HEK293 (cell line): ENCODE measurements around the gene ZNRF1.

ENCODE experiments used
- CTCF ChIA-PET: fragments of 350-600 bp; formaldehyde crosslinking; extraction: SDS; loops from one replicate; lab custom pipeline; 2021; ENCODE audit warnings: antibody characterized with exemption; lab: Yijun Ruan, JAX
- POLR2A ChIA-PET: fragments of 300-600 bp; formaldehyde crosslinking; extraction: SDS; loops from one replicate; lab custom pipeline; 2020; ENCODE audit warnings: antibody characterized with exemption, inconsistent platforms; lab: Yijun Ruan, JAX
- H3K27ac ChIP-seq: fragments of 200-500 bp; sonication (Bioruptor generic); 2 replicates; pipeline ENCODE4 v1.5.1; 2014; ENCODE audit warnings: low read depth, low read length, control low read depth, inconsistent platforms; ENCODE audit errors: extremely low read depth
- H3K36me3 ChIP-seq, 2 experiments: fragments of 200-500 bp in 1 of 2; sonication (Bioruptor generic) in 1 of 2; 1 replicate in 1 of 2; 2 replicates in 1 of 2; pipeline ENCODE4 v1.5.1; 2014 to 2017; ENCODE audit warnings: inconsistent platforms in 2 of 2, low read length in 2 of 2; ENCODE audit not compliant: control insufficient read depth in 2 of 2, insufficient read depth in 1 of 2
- H3K4me1 ChIP-seq: fragments of 200-500 bp; sonication (Bioruptor generic); 2 replicates; pipeline ENCODE4 v1.5.1; 2014; ENCODE audit warnings: mild to moderate bottlenecking, low read length, inconsistent platforms; ENCODE audit not compliant: control insufficient read depth, insufficient read depth
- H3K4me3 ChIP-seq: 2 replicates; pipeline ENCODE4 v1.5.1; 2011; ENCODE audit warnings: low read depth, mild to moderate bottlenecking, control low read depth, low read length, moderate library complexity
- H3K9me3 ChIP-seq: fragments of 200-500 bp; sonication (Bioruptor generic); 2 replicates; pipeline ENCODE4 v1.5.1; 2014; ENCODE audit warnings: low read depth, low read length, inconsistent platforms; ENCODE audit not compliant: control insufficient read depth, insufficient read depth
- MYNN ChIP-seq: fragments of 450-650 bp; formaldehyde crosslinking; IDR thresholded peaks from 2 replicates; pipeline ENCODE4 v1.5.1; 2016; ENCODE audit warnings: missing biosample characterization, missing genetic modification characterization, borderline replicate concordance
- SALL2 ChIP-seq: fragments of 450-650 bp; formaldehyde crosslinking; IDR thresholded peaks from 2 replicates; pipeline ENCODE4 v1.5.0; 2017; ENCODE audit warnings: missing biosample characterization, mild to moderate bottlenecking, missing genetic modification characterization, borderline replicate concordance
- WT1 ChIP-seq: fragments of 450-650 bp; formaldehyde crosslinking; IDR thresholded peaks from 2 replicates; pipeline ENCODE4 v1.5.1; 2016; ENCODE audit warnings: missing biosample characterization, missing genetic modification characterization
- ZFP37 ChIP-seq: fragments of 450-650 bp; formaldehyde crosslinking; IDR thresholded peaks from 2 replicates; pipeline ENCODE4 v1.5.1; 2016; ENCODE audit warnings: missing biosample characterization, missing genetic modification characterization
- ZIC2 ChIP-seq: fragments of 450-650 bp; formaldehyde crosslinking; IDR thresholded peaks from 2 replicates; pipeline ENCODE4 v1.5.1; 2016; ENCODE audit warnings: missing biosample characterization, missing genetic modification characterization
- ZNF114 ChIP-seq: fragments of 450-650 bp; formaldehyde crosslinking; IDR thresholded peaks from 2 replicates; pipeline ENCODE4 v1.5.0; 2017; ENCODE audit warnings: missing biosample characterization, missing genetic modification characterization
- ZNF174 ChIP-seq: fragments of 450-650 bp; formaldehyde crosslinking; IDR thresholded peaks from 2 replicates; pipeline ENCODE4 v1.5.0; 2017; ENCODE audit warnings: missing biosample characterization, mild to moderate bottlenecking, missing genetic modification characterization
- ZNF202 ChIP-seq: fragments of 450-650 bp; formaldehyde crosslinking; IDR thresholded peaks from 2 replicates; pipeline ENCODE4 v1.5.1; 2016; ENCODE audit warnings: missing biosample characterization, missing genetic modification characterization, borderline replicate concordance
- ZNF221 ChIP-seq: fragments of 450-650 bp; formaldehyde crosslinking; IDR thresholded peaks from 2 replicates; pipeline ENCODE4 v1.5.1; 2017; ENCODE audit warnings: missing biosample characterization, missing genetic modification characterization, borderline replicate concordance
- ZNF366 ChIP-seq: fragments of 450-650 bp; formaldehyde crosslinking; conservative IDR thresholded peaks from 2 replicates; pipeline ENCODE4 v1.5.1; 2016; ENCODE audit warnings: missing biosample characterization, missing genetic modification characterization
- ZNF404 ChIP-seq: fragments of 450-650 bp; formaldehyde crosslinking; IDR thresholded peaks from 2 replicates; pipeline ENCODE4 v1.5.1; 2017; ENCODE audit warnings: missing biosample characterization, missing genetic modification characterization
- ZNF433 ChIP-seq: fragments of 450-650 bp; formaldehyde crosslinking; IDR thresholded peaks from 2 replicates; pipeline ENCODE4 v1.5.1; 2016; ENCODE audit warnings: missing biosample characterization, missing genetic modification characterization, low read depth
- TF ChIP-seq, protein P1 (sequence below): fragments of 450-650 bp; formaldehyde crosslinking; IDR thresholded peaks from 2 replicates; pipeline ENCODE4 v1.5.1; 2017; ENCODE audit warnings: missing biosample characterization, missing genetic modification characterization
- TF ChIP-seq, protein P2 (sequence below): fragments of 450-650 bp; formaldehyde crosslinking; IDR thresholded peaks from 2 replicates; pipeline ENCODE4 v1.5.1; 2016; ENCODE audit warnings: missing biosample characterization, missing genetic modification characterization
- TF ChIP-seq, protein P3 (sequence below): fragments of 450-650 bp; formaldehyde crosslinking; IDR thresholded peaks from 2 replicates; pipeline ENCODE4 v1.5.1; 2016; ENCODE audit warnings: missing biosample characterization, missing genetic modification characterization
- TF ChIP-seq, protein P4 (sequence below): fragments of 450-650 bp; formaldehyde crosslinking; IDR thresholded peaks from 2 replicates; pipeline ENCODE4 v1.5.1; 2016; ENCODE audit warnings: missing biosample characterization, missing genetic modification characterization
- TF ChIP-seq, protein P5 (sequence below): fragments of 450-650 bp; formaldehyde crosslinking; optimal IDR thresholded peaks from 2 replicates; pipeline ENCODE3; 2016; ENCODE audit warnings: missing biosample characterization, mild to moderate bottlenecking, missing genetic modification characterization
- TF ChIP-seq, protein P6 (sequence below): fragments of 450-650 bp; formaldehyde crosslinking; IDR thresholded peaks from 2 replicates; pipeline ENCODE4; 2016; ENCODE audit warnings: missing biosample characterization, missing genetic modification characterization
- TF ChIP-seq, protein P7 (sequence below): fragments of 450-650 bp; formaldehyde crosslinking; IDR thresholded peaks from 2 replicates; pipeline ENCODE4 v1.5.1; 2016; ENCODE audit warnings: missing biosample characterization, missing genetic modification characterization

The ZNRF1 gene

DNA sequence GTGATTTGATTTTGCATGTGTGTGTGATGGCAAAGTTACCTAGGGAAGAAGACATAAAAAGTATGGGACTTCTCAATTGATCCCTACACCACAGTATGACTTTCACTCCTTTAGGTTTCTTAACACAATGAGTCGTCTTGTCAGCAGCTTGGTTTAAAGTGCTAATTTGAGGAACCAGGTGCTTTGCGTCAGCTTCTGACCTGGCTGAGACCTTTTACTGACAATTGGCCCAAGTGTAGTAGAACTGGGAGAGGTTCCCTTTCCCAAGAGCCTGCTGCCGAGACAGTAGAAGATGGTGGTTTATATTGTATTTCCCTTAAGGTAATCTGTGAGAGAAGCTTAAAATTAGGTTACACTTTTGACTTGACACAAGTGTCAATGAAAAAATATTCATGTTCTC lies 62.8 kb downstream of the ZNRF1 start:
- POLR2A ChIA-PET: no interaction called here
- no peak overlapping the region for H3K4me3 ChIP-seq
- no peak overlapping the region for H3K27ac ChIP-seq
- H3K36me3 ChIP-seq: no peaks in the 10 kb centered on the region
- no peaks in the 10 kb centered on the region for H3K9me3 ChIP-seq
- TF ChIP-seq ZIC2: no peak
- TF ChIP-seq SALL2 (tag by site-specific recombination): no peak
- CTCF ChIA-PET: interaction anchor here (1.1 kb wide), 1 partner anchor 19 kb away, joined by 3 read pairs; no protein-coding TSS in a partner anchor
- H3K4me1 ChIP-seq: no peaks in the 10 kb centered on the region

DNA sequence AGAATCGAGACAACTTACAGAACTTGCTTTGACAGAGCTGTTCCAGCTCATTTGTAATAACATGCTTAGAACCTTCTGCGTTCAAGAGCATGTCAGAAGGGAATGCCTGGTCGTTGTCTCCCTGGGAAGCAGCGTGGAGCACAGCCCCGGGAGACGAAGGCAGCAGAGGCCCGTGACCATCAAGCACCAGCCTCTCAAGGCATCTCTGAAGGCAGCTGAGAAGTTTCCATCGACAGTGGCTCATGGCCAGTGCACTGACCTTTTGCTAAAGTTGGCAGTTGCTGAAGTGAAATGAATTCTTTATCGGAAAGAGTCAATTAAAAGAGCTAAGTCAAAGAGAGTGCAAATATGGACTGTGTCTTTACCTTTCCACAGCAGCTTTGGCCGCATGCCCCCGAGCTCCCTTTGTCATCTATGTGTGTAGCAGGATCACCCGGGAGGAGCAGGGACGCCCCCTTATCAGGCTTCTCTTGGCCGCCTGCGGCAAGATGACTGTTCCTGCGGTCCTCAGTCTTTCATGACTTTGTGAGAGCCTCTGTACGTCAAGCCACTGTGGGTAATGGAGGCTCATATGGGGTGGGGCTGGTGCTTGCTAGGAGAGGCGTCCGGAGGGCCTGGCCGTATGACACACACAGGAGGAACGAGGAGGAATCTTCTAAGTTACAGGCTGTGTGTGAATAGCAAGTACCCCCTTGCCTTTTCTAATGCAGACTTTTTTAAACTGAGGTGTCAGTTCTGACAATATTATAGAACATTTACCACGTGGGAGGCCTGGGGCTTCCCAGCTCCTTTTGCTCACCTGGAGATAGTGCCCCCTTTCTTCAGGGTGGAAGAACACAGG lies 63.5 kb downstream of the ZNRF1 start:
- no peaks in the 10 kb centered on the region for H3K9me3 ChIP-seq
- H3K4me1 ChIP-seq: no peaks in the 10 kb centered on the region
- no peak overlapping the region for H3K27ac ChIP-seq
- CTCF ChIA-PET: interaction anchor here (0.7 to 1.5 kb wide), 3 partner anchors 19 to 113 kb away, joined by 3 read pairs; no protein-coding TSS in a partner anchor
- no peak overlapping the region for H3K4me3 ChIP-seq
- POLR2A ChIA-PET: no interaction called here
- no peaks in the 10 kb centered on the region for H3K36me3 ChIP-seq
- TF ChIP-seq, protein P1, sequence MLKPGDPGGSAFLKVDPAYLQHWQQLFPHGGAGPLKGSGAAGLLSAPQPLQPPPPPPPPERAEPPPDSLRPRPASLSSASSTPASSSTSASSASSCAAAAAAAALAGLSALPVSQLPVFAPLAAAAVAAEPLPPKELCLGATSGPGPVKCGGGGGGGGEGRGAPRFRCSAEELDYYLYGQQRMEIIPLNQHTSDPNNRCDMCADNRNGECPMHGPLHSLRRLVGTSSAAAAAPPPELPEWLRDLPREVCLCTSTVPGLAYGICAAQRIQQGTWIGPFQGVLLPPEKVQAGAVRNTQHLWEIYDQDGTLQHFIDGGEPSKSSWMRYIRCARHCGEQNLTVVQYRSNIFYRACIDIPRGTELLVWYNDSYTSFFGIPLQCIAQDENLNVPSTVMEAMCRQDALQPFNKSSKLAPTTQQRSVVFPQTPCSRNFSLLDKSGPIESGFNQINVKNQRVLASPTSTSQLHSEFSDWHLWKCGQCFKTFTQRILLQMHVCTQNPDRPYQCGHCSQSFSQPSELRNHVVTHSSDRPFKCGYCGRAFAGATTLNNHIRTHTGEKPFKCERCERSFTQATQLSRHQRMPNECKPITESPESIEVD (tag by site-specific recombination): no peak
- TF ChIP-seq, protein P2, sequence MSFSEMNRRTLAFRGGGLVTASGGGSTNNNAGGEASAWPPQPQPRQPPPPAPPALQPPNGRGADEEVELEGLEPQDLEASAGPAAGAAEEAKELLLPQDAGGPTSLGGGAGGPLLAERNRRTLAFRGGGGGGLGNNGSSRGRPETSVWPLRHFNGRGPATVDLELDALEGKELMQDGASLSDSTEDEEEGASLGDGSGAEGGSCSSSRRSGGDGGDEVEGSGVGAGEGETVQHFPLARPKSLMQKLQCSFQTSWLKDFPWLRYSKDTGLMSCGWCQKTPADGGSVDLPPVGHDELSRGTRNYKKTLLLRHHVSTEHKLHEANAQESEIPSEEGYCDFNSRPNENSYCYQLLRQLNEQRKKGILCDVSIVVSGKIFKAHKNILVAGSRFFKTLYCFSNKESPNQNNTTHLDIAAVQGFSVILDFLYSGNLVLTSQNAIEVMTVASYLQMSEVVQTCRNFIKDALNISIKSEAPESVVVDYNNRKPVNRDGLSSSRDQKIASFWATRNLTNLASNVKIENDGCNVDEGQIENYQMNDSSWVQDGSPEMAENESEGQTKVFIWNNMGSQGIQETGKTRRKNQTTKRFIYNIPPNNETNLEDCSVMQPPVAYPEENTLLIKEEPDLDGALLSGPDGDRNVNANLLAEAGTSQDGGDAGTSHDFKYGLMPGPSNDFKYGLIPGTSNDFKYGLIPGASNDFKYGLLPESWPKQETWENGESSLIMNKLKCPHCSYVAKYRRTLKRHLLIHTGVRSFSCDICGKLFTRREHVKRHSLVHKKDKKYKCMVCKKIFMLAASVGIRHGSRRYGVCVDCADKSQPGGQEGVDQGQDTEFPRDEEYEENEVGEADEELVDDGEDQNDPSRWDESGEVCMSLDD: no peak
- TF ChIP-seq ZNF221 (tag by site-specific recombination): no peak
- no peak for TF ChIP-seq ZFP37 (tag by site-specific recombination)
- TF ChIP-seq ZNF404 (tag by site-specific recombination): no peak
- no peak for TF ChIP-seq MYNN
- TF ChIP-seq, protein P3, sequence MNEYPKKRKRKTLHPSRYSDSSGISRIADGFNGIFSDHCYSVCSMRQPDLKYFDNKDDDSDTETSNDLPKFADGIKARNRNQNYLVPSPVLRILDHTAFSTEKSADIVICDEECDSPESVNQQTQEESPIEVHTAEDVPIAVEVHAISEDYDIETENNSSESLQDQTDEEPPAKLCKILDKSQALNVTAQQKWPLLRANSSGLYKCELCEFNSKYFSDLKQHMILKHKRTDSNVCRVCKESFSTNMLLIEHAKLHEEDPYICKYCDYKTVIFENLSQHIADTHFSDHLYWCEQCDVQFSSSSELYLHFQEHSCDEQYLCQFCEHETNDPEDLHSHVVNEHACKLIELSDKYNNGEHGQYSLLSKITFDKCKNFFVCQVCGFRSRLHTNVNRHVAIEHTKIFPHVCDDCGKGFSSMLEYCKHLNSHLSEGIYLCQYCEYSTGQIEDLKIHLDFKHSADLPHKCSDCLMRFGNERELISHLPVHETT (tag by site-specific recombination): no peak
- TF ChIP-seq, protein P4, sequence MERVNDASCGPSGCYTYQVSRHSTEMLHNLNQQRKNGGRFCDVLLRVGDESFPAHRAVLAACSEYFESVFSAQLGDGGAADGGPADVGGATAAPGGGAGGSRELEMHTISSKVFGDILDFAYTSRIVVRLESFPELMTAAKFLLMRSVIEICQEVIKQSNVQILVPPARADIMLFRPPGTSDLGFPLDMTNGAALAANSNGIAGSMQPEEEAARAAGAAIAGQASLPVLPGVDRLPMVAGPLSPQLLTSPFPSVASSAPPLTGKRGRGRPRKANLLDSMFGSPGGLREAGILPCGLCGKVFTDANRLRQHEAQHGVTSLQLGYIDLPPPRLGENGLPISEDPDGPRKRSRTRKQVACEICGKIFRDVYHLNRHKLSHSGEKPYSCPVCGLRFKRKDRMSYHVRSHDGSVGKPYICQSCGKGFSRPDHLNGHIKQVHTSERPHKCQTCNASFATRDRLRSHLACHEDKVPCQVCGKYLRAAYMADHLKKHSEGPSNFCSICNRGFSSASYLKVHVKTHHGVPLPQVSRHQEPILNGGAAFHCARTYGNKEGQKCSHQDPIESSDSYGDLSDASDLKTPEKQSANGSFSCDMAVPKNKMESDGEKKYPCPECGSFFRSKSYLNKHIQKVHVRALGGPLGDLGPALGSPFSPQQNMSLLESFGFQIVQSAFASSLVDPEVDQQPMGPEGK (tag by site-specific recombination): no peak
- TF ChIP-seq ZNF174 (tag by site-specific recombination): no peak
- TF ChIP-seq ZNF433 (tag by site-specific recombination): no peak
- TF ChIP-seq, protein P5, sequence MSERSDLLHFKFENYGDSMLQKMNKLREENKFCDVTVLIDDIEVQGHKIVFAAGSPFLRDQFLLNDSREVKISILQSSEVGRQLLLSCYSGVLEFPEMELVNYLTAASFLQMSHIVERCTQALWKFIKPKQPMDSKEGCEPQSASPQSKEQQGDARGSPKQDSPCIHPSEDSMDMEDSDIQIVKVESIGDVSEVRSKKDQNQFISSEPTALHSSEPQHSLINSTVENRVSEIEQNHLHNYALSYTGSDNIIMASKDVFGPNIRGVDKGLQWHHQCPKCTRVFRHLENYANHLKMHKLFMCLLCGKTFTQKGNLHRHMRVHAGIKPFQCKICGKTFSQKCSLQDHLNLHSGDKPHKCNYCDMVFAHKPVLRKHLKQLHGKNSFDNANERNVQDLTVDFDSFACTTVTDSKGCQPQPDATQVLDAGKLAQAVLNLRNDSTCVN (tag by site-specific recombination): no peak
- TF ChIP-seq, protein P6, sequence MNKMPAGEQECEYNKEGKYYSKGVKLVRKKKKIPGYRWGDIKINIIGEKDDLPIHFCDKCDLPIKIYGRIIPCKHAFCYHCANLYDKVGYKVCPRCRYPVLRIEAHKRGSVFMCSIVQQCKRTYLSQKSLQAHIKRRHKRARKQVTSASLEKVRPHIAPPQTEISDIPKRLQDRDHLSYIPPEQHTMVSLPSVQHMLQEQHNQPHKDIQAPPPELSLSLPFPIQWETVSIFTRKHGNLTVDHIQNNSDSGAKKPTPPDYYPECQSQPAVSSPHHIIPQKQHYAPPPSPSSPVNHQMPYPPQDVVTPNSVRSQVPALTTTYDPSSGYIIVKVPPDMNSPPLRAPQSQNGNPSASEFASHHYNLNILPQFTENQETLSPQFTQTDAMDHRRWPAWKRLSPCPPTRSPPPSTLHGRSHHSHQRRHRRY (tag by site-specific recombination): no peak
- TF ChIP-seq WT1 (tag by site-specific recombination): no peak
- TF ChIP-seq ZNF366 (tag by site-specific recombination): no peak
- no peak for TF ChIP-seq ZNF202
- TF ChIP-seq, protein P7, sequence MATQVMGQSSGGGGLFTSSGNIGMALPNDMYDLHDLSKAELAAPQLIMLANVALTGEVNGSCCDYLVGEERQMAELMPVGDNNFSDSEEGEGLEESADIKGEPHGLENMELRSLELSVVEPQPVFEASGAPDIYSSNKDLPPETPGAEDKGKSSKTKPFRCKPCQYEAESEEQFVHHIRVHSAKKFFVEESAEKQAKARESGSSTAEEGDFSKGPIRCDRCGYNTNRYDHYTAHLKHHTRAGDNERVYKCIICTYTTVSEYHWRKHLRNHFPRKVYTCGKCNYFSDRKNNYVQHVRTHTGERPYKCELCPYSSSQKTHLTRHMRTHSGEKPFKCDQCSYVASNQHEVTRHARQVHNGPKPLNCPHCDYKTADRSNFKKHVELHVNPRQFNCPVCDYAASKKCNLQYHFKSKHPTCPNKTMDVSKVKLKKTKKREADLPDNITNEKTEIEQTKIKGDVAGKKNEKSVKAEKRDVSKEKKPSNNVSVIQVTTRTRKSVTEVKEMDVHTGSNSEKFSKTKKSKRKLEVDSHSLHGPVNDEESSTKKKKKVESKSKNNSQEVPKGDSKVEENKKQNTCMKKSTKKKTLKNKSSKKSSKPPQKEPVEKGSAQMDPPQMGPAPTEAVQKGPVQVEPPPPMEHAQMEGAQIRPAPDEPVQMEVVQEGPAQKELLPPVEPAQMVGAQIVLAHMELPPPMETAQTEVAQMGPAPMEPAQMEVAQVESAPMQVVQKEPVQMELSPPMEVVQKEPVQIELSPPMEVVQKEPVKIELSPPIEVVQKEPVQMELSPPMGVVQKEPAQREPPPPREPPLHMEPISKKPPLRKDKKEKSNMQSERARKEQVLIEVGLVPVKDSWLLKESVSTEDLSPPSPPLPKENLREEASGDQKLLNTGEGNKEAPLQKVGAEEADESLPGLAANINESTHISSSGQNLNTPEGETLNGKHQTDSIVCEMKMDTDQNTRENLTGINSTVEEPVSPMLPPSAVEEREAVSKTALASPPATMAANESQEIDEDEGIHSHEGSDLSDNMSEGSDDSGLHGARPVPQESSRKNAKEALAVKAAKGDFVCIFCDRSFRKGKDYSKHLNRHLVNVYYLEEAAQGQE (tag by site-specific recombination): no peak
- TF ChIP-seq ZNF114 (tag by site-specific recombination): no peak
